Gastrocnemius medialis (tissue), 4 donors: ENCODE data around the gene SYMPK. TPM values are rescaled to one million over a fixed set of nuclear protein-coding genes. Genes with fewer than 3 reads are reported as not detected.
A peak's percentile ranks its signal among the peaks of the same experiment; 100 is the strongest.

Experiments
- ATAC-seq, 2 donors: fragments of 150-250 bp; one replicate each; pipeline ENCODE4 v1.9.1; 2016
- DNase-seq, 2 donors: peaks; one replicate each; pipeline ENCODE4 v3.0.0-alpha.2; 2019
- H3K27ac ChIP-seq, 4 donors: fragments of 200-600 bp; sonication (generic); 1 replicate in 1 of 4; 2 replicates in 3 of 4; pipeline ENCODE4 v1.5.1; 2016 to 2018; ENCODE audit warnings: mild to moderate bottlenecking in 2 of 4, moderate library complexity in 1 of 4
- H3K27me3 ChIP-seq, 3 donors: fragments of 200-600 bp; sonication (generic) in 2 of 3; 1 replicate in 1 of 3; 2 replicates in 2 of 3; pipeline versions ENCODE4 v1.5.1 to v1.6.0; 2016 to 2019; ENCODE audit warnings: mild to moderate bottlenecking in 1 of 3, moderate library complexity in 1 of 3
- H3K36me3 ChIP-seq, 2 donors: fragments of 200-600 bp; sonication (generic) in 1 of 2; one replicate each; pipeline ENCODE4 v1.5.1; 2017 to 2018
- H3K4me1 ChIP-seq, 2 donors: fragments of 200-600 bp; sonication (generic) in 1 of 2; one replicate each; pipeline ENCODE4 v1.5.1; 2016 to 2017; ENCODE audit warnings: mild to moderate bottlenecking in 2 of 2
- H3K4me3 ChIP-seq, 4 donors: fragments of 200-600 bp; sonication (generic) in 3 of 4; 1 replicate in 1 of 4; 2 replicates in 3 of 4; pipeline ENCODE4 v1.5.1; 2016 to 2019; ENCODE audit warnings: mild to moderate bottlenecking in 2 of 4
- H3K9me3 ChIP-seq, 3 donors: fragments of 200-600 bp; sonication (generic) in 2 of 3; 1 replicate in 1 of 3; 2 replicates in 2 of 3; pipeline ENCODE4 v1.5.1; 2016 to 2019
- CTCF ChIP-seq, 5 experiments: fragments of 450-650 bp in 3 of 5; fragments of 200-600 bp in 2 of 5; sonication (generic) in 2 of 5; IDR thresholded peaks in 4 of 5; conservative IDR thresholded peaks in 1 of 5; 1 replicate in 4 of 5; 2 replicates in 1 of 5; pipeline ENCODE4 v1.5.1; 2016 to 2019; ENCODE audit warnings: antibody characterized with exemption in 5 of 5, mild to moderate bottlenecking in 3 of 5, moderate library complexity in 3 of 5
- POLR2A ChIP-seq, 2 donors: fragments of 450-650 bp; IDR thresholded peaks; one replicate each; pipeline ENCODE4 v1.6.1; 2017; ENCODE audit warnings: antibody characterized with exemption in 2 of 2, mild to moderate bottlenecking in 2 of 2, moderate library complexity in 2 of 2
- in situ Hi-C, 4 donors: fragments of 200-750 bp; cut with MboI; loops; one replicate each; pipeline versions ENCODE4 v1.15.0 to v1.8.0; 2017; ENCODE audit warnings: low sequenced_read_pairs in 4 of 4
- intact Hi-C: fragments of 100-400 bp; cut with DNase I; formaldehyde crosslinking; loops from one replicate; pipeline ENCODE4 v1.15.1; 2023; ENCODE audit warnings: low total_unique reads
- total RNA-seq, 4 donors: library from RNA; depleted of rRNA; stranded (reverse); fragments of >200 nt; gene quantifications; one replicate each; pipeline versions ENCODE4 v1.1.0 to v1.2.3, GENCODE V29; 2016

Gene SYMPK
- total RNA-seq, 4 donors from 2014 or later, result 14.1 to 64.6 (median 34.9) TPM

- Histone ChIP-seq H3K27ac (peak within 1 kb of the TSS; percentile 96 to 100 (median 99)), H3K36me3 (peaks cover 0 to 21% of the 10 kb centered on the region in 2 donors), H3K9me3 (no peaks in the 10 kb centered on the region), H3K4me3 (peak within 1 kb of the TSS; percentile 58 to 75 (median 61)), H3K4me1 (peaks cover 45 to 72% of the 10 kb centered on the region in 2 donors), H3K27me3 (no peaks in the 10 kb centered on the region)
- DNase-seq (peak in 1 of 2 donors; percentile 70), ATAC-seq (peak; percentile 20 to 43)
- intact Hi-C loops (loop anchor here (1.0 to 10.0 kb wide), 2 partner anchors 12 to 457 kb away; partner anchors contain the start of gene CKM), in situ Hi-C loops (no loop called here)
- TF ChIP-seq CTCF (IDR thresholded peaks at IDR 0.05 in 4 of 5, conservative IDR thresholded peaks at IDR 0.05 in 1 of 5) (no peak), POLR2A (IDR thresholded peaks at IDR 0.05) (peak; percentile 21 to 24)
Observed at GRCh38 chr19:45782162-45782691, 80.7 kb downstream of the SYMPK start, which contains the start of gene DMPK. DMPK (minus strand) TSS chr19:45782490; CDS start chr19:45782352, 138 bp downstream.

- ATAC-seq (peak; percentile 61 to 71), DNase-seq (peak; percentile 86 to 95)
- intact Hi-C loops, result loop anchor here (1.0 to 10.0 kb wide), 2 partner anchors 11 to 457 kb away; partner anchors contain the start of gene CKM
- Histone ChIP-seq H3K27me3 (no peaks in the 10 kb centered on the region), H3K4me1 (peaks cover 45 to 72% of the 10 kb centered on the region in 2 donors), H3K4me3 (peak overlapping the region; percentile 58 to 75 (median 61)), H3K27ac (peak overlapping the region; percentile 96 to 100 (median 99)), H3K36me3 (peaks cover 0 to 28% of the 10 kb centered on the region in 2 donors), H3K9me3 (no peaks in the 10 kb centered on the region)
- TF ChIP-seq POLR2A (IDR thresholded peaks at IDR 0.05), result peak; percentile 55 to 69
- TF ChIP-seq CTCF (IDR thresholded peaks at IDR 0.05 in 4 of 5, conservative IDR thresholded peaks at IDR 0.05 in 1 of 5), result no peak
- in situ Hi-C loops, result no loop called here
Observed at GRCh38 chr19:45781214-45782161, 81.5 kb downstream of the SYMPK start.

GRCh38 chr19:45780448-45781213 lies 82.3 kb downstream of the SYMPK start:
- peaks cover 0 to 31% of the 10 kb centered on the region in 2 donors for H3K36me3 ChIP-seq
- peak overlapping the region; percentile 96 to 100 (median 99) for H3K27ac ChIP-seq
- peak overlapping the region; percentile 58 to 75 (median 61) for H3K4me3 ChIP-seq
- H3K27me3 ChIP-seq, result no peaks in the 10 kb centered on the region
- DNase-seq, result no peak
- H3K4me1 ChIP-seq, result peaks cover 43 to 64% of the 10 kb centered on the region in 2 donors
- in situ Hi-C loops, result no loop called here
- no peak for ATAC-seq
- no peak for TF ChIP-seq CTCF (IDR thresholded peaks at IDR 0.05 in 4 of 5, conservative IDR thresholded peaks at IDR 0.05 in 1 of 5)
- TF ChIP-seq POLR2A (IDR thresholded peaks at IDR 0.05), result no peak
- H3K9me3 ChIP-seq, result no peaks in the 10 kb centered on the region
- intact Hi-C loops, result loop anchor here (10.0 kb wide), 1 partner anchor 456 kb away; the partner anchor contains the start of gene CKM

GRCh38 chr19:45780146-45780447 lies 82.8 kb downstream of the SYMPK start:
- no peaks in the 10 kb centered on the region for H3K9me3 ChIP-seq
- ATAC-seq (no peak), DNase-seq (no peak)
- peaks cover 38 to 58% of the 10 kb centered on the region in 2 donors for H3K4me1 ChIP-seq
- in situ Hi-C loops (no loop called here), intact Hi-C loops (loop anchor here (10.0 kb wide), 1 partner anchor 455 kb away; the partner anchor contains the start of gene CKM)
- peak overlapping the region in 2 of 4 donors; percentile 60 to 75 for H3K4me3 ChIP-seq
- no peak for TF ChIP-seq CTCF (IDR thresholded peaks at IDR 0.05 in 4 of 5, conservative IDR thresholded peaks at IDR 0.05 in 1 of 5)
- TF ChIP-seq POLR2A (IDR thresholded peaks at IDR 0.05), result no peak
- no peaks in the 10 kb centered on the region for H3K27me3 ChIP-seq
- H3K36me3 ChIP-seq, result peaks cover 0 to 32% of the 10 kb centered on the region in 2 donors
- H3K27ac ChIP-seq, result peak overlapping the region; percentile 96 to 100 (median 99)
